ENCODE data around the gene FOXP2. TPM values are rescaled to one million over a fixed set of nuclear protein-coding genes. Genes with fewer than 3 reads are reported as not detected.

The FOXP2 gene
- polyA plus RNA-seq, 2 of the 4 experiments (the other 2 are of a cell fraction), result 0.05 TPM; not detected in 1

DNA sequence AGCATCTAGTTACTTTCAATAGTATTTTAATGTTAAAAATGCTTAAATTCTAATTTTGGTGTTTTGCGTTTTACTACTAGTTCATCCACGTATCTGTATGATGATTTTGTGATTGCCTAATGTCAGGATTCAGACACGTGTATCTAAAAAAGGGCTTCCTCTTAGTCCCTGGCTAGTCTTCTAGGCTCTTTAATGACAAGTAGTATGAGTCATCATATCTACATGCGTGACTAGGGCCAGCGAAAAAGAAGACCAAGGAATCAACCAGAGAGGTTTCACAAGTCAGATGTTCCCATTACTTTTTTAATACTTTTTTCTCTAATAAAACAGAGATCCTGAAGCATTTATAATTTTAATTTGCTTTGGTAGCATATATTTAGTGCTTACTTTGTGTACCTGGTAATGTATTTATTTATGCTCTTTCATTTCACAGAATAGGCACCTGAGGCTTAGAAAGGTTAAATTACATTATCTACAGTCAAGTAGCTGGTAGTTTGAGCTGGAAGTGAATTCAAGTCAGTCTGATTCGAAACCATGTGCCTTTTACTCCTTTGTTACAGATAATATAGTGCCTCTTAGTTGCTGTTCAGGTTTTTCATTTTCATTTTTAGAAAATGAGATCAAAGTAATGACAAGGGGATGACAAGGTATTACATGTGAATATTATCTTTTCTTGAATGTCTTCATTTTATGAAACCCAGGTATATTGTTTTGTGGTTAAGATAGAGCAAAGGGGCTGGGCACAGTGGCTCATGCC is 140.3 kb downstream of the FOXP2 start:
- Histone ChIP-seq H3K27ac (no peak overlapping the region), H3K4me2 (no peak overlapping the region)
- FAIRE-seq, result no peak

DNA sequence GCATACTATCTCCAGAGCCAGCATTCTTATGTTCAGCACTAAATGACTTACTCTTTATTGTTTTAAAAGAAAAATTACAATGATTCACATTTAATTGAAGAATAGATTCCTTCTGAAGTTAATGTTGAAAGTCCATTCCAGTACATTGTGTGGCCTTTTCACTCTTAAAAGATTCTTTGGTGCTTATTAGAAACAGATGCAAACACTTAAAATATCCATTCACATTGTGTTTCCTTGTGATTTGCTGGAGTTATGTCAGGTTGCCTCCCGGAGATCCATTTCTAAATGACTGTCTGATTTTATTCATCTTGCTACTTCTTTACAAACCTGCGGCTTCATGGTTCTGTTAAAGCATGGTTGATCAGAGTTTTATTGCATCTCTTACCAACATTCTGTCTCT is 152.8 kb downstream of the FOXP2 start:
- Histone ChIP-seq H3K4me1 (no peaks in the 10 kb centered on the region), H3K4me3 (no peak overlapping the region), H3K27ac (no peak overlapping the region), H3K4me2 (no peak overlapping the region), H3K9me3 (no peaks in the 10 kb centered on the region)
- ATAC-seq (no peak), FAIRE-seq (no peak), DNase-seq (ENCODE audit: low read depth in 1 of 2, low spot score in 1 of 2) (no peak)
- POLR2A ChIA-PET, result no interaction called here
- WGBS (ENCODE audit: missing lambda C conversion rate), result 61% methylated on average over 2 of the region's 2 CpGs
- CTCF ChIA-PET, result no interaction called here
- TF ChIP-seq HOXB5 (CRISPR knock-in tag; IDR thresholded peaks at IDR 0.05) (no peak), RARB (CRISPR knock-in tag; IDR thresholded peaks at IDR 0.05) (no peak), TP53 (CRISPR knock-in tag; IDR thresholded peaks at IDR 0.05) (no peak), NPAS2 (CRISPR knock-in tag; IDR thresholded peaks at IDR 0.05; ENCODE audit: borderline replicate concordance) (no peak)

More for the DNA sequence above, 140.3 kb downstream of the FOXP2 start:
- ATAC-seq, result peak in 1 of 2 experiments; percentile 70; a peak in 3 of 6 replicates
- TF ChIP-seq, protein P1, sequence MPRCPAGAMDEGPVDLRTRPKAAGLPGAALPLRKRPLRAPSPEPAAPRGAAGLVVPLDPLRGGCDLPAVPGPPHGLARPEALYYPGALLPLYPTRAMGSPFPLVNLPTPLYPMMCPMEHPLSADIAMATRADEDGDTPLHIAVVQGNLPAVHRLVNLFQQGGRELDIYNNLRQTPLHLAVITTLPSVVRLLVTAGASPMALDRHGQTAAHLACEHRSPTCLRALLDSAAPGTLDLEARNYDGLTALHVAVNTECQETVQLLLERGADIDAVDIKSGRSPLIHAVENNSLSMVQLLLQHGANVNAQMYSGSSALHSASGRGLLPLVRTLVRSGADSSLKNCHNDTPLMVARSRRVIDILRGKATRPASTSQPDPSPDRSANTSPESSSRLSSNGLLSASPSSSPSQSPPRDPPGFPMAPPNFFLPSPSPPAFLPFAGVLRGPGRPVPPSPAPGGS (IDR thresholded peaks at IDR 0.05), result no peak
- TF ChIP-seq FOSL2 (IDR thresholded peaks at IDR 0.05), result no peak
- peak; percentile 77 for TF ChIP-seq FOSL2 (CRISPR knock-in tag; IDR thresholded peaks at IDR 0.05)
- no peaks in the 10 kb centered on the region for H3K9me3 ChIP-seq
- 20% methylated on average over 6 of the region's 6 CpGs for WGBS (ENCODE audit: missing lambda C conversion rate)
- peak in 1 of 2 experiments; percentile 33 for DNase-seq (ENCODE audit: low read depth in 1 of 2, low spot score in 1 of 2)
- ChIA-PET POLR2A (no interaction called here), CTCF (no interaction called here)
- no peak overlapping the region for H3K4me3 ChIP-seq
- no peaks in the 10 kb centered on the region for H3K4me1 ChIP-seq

DNA sequence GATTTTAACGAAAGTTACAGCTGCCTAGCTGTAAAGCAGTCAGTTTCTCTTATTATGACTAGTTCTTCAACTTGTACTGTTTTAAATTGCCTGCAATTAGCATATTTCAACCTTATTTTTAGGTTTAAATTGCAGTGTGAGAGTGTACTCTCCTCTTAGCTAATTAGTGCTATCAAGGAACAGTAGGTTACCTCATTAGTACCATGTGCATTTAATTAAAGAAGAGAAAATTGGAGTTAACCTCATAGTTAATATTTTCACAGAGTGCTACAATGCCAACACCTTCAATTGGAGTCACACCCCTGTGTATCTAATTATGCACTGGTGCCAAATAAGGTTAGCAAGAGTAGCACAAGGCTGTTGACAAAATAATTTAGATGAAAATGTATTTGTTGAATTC is 154.6 kb downstream of the FOXP2 start:
- Histone ChIP-seq H3K4me2 (no peak overlapping the region), H3K4me1 (no peaks in the 10 kb centered on the region), H3K4me3 (no peak overlapping the region), H3K27ac (no peak overlapping the region), H3K9me3 (no peaks in the 10 kb centered on the region)
- TF ChIP-seq PHF8 (IDR thresholded peaks at IDR 0.05; ENCODE audit: borderline replicate concordance, low read depth) (no peak), NR3C1 (IDR thresholded peaks at IDR 0.05) (no peak), ZFP36 (IDR thresholded peaks at IDR 0.05; ENCODE audit: borderline replicate concordance, partially characterized antibody) (no peak)
- TF ChIP-seq, protein P2, sequence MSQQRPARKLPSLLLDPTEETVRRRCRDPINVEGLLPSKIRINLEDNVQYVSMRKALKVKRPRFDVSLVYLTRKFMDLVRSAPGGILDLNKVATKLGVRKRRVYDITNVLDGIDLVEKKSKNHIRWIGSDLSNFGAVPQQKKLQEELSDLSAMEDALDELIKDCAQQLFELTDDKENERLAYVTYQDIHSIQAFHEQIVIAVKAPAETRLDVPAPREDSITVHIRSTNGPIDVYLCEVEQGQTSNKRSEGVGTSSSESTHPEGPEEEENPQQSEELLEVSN (IDR thresholded peaks at IDR 0.05; ENCODE audit: borderline replicate concordance, low read depth), result no peak
- WGBS (ENCODE audit: missing lambda C conversion rate), result 14% methylated on average over 1 of the region's 1 CpG
- POLR2A ChIA-PET, result no interaction called here
- CTCF ChIA-PET, result no interaction called here
- DNase-seq (ENCODE audit: low read depth in 1 of 2, low spot score in 1 of 2), result no peak
- ATAC-seq, result no peak
- no peak for FAIRE-seq

DNA sequence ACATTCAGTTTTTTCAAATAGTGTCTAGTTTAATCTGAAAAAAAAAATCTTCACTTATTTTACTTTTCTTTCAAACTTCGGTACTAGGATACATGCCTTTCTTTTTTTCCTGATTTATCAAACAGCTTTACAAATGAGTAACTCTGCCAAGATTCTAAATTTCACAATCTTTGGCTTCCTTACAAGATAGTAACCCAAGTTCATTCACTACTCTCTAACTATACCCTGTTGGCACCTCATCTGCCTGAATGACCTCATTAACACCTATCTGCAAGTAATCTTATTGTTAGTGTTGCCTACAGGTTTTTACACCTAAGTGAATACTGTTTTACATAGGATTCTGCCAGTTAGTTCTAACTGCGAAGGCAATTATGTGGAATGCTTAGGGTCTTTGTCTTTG is 159.8 kb downstream of the FOXP2 start:
- DNase-seq (ENCODE audit: low read depth in 1 of 2, low spot score in 1 of 2) (no peak), ATAC-seq (no peak), FAIRE-seq (no peak)
- ChIA-PET POLR2A (no interaction called here), CTCF (no interaction called here)
- 49% methylated on average over 2 of the region's 2 CpGs for WGBS (ENCODE audit: missing lambda C conversion rate)
- H3K4me1 ChIP-seq, result no peaks in the 10 kb centered on the region
- no peak overlapping the region for H3K4me2 ChIP-seq
- TF ChIP-seq SREBF2 (IDR thresholded peaks at IDR 0.05), result no peak
- TF ChIP-seq, protein P3, sequence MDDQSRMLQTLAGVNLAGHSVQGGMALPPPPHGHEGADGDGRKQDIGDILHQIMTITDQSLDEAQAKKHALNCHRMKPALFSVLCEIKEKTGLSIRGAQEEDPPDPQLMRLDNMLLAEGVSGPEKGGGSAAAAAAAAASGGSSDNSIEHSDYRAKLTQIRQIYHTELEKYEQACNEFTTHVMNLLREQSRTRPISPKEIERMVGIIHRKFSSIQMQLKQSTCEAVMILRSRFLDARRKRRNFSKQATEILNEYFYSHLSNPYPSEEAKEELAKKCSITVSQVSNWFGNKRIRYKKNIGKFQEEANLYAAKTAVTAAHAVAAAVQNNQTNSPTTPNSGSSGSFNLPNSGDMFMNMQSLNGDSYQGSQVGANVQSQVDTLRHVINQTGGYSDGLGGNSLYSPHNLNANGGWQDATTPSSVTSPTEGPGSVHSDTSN (IDR thresholded peaks at IDR 0.05), result no peak
- TF ChIP-seq, protein P4, sequence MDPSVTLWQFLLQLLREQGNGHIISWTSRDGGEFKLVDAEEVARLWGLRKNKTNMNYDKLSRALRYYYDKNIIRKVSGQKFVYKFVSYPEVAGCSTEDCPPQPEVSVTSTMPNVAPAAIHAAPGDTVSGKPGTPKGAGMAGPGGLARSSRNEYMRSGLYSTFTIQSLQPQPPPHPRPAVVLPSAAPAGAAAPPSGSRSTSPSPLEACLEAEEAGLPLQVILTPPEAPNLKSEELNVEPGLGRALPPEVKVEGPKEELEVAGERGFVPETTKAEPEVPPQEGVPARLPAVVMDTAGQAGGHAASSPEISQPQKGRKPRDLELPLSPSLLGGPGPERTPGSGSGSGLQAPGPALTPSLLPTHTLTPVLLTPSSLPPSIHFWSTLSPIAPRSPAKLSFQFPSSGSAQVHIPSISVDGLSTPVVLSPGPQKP (IDR thresholded peaks at IDR 0.05; ENCODE audit: low read depth, low read length), result no peak
- no peak for TF ChIP-seq CHD4 (IDR thresholded peaks at IDR 0.05; ENCODE audit: borderline replicate concordance)
- no peak for TF ChIP-seq NFE2L2 (conservative IDR thresholded peaks at IDR 0.05; ENCODE audit: low read length)
- TF ChIP-seq JUNB (IDR thresholded peaks at IDR 0.05), result no peak
- TF ChIP-seq MYC (IDR thresholded peaks at IDR 0.05; ENCODE audit: borderline replicate concordance, low read length), result no peak
- TF ChIP-seq, protein P5, sequence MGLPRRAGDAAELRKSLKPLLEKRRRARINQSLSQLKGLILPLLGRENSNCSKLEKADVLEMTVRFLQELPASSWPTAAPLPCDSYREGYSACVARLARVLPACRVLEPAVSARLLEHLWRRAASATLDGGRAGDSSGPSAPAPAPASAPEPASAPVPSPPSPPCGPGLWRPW (IDR thresholded peaks at IDR 0.05), result no peak
- no peak for TF ChIP-seq NR3C1 (IDR thresholded peaks at IDR 0.05)
- no peak overlapping the region for H3K27ac ChIP-seq
- H3K9me3 ChIP-seq, result no peaks in the 10 kb centered on the region
- no peak overlapping the region for H3K4me3 ChIP-seq
